Activated CD8-positive, alpha-beta memory T cell treated with anti-CD3 and anti-CD28 coated beads for 36 hours (primary cell): ENCODE data around the gene LRRC8E. TPM values are rescaled to one million over a fixed set of nuclear protein-coding genes. Genes with fewer than 3 reads are reported as not detected.

Source experiments
- CTCF ChIA-PET: fragments of 350-600 bp; sonication (Branson Sonifier 250); formaldehyde crosslinking; loops from one replicate; lab custom pipeline; 2021; ENCODE audit warnings: antibody characterized with exemption; lab: Charles Lee
- POLR2A ChIA-PET: fragments of 350-600 bp; sonication (Branson Sonifier 250); formaldehyde crosslinking; loops from one replicate; lab custom pipeline; 2021; ENCODE audit warnings: antibody characterized with exemption; lab: Charles Lee
- total RNA-seq, 2 experiments: library from RNA; stranded (reverse); gene quantifications; one replicate each; pipeline ENCODE4 v1.2.3, GENCODE V29; 2021

LRRC8E gene
- total RNA-seq, 2 experiments from 2014 or later = not detected

- ChIA-PET POLR2A (no interaction called here), CTCF (interaction anchor here (1.0 kb wide), 1 partner anchor 11 kb away, joined by 3 read pairs; no protein-coding TSS in a partner anchor)
These were observed 24.2 kb upstream of the LRRC8E start for GRCh38 chr19:7863971-7864689.

GRCh38 chr19:7864690-7865074, 23.6 kb upstream of the LRRC8E start:
- ChIA-PET CTCF (interaction anchor here (1.0 kb wide), 1 partner anchor 11 kb away, joined by 3 read pairs; no protein-coding TSS in a partner anchor), POLR2A (no interaction called here)

GRCh38 chr19:7865262-7865911, 22.9 kb upstream of the LRRC8E start:
- CTCF ChIA-PET = no interaction called here
- POLR2A ChIA-PET = no interaction called here

- ChIA-PET CTCF (no interaction called here), POLR2A (no interaction called here)
These were observed 21.8 kb upstream of the LRRC8E start for GRCh38 chr19:7866399-7867091.

GRCh38 chr19:7867092-7867844, 21.0 kb upstream of the LRRC8E start:
- ChIA-PET CTCF (no interaction called here), POLR2A (no interaction called here)

GRCh38 chr19:7868326-7868670, 20.0 kb upstream of the LRRC8E start:
- ChIA-PET POLR2A (interaction anchor here (0.6 to 1.5 kb wide), 3 partner anchors 46 to 89 kb away, joined by 4 to 6 read pairs (median 5); partner anchors contain the start of genes TGFBR3L and TIMM44), CTCF (interaction anchor here (0.9 to 2.2 kb wide), 5 partner anchors 11 to 76 kb away, joined by 3 to 16 read pairs (median 11); partner anchors contain the start of gene MAP2K7)

- ChIA-PET CTCF (interaction anchor here (0.5 to 2.2 kb wide), 18 partner anchors 10 to 263 kb away, joined by 3 to 16 read pairs (median 3); partner anchors contain the start of genes LRRC8E, MAP2K7, TIMM44 and TRAPPC5), POLR2A (interaction anchor here (0.6 to 1.5 kb wide), 5 partner anchors 38 to 90 kb away, joined by 3 to 6 read pairs (median 5); partner anchors contain the start of genes SNAPC2, TGFBR3L and TIMM44)
These were observed 19.4 kb upstream of the LRRC8E start for GRCh38 chr19:7868671-7869452.

- POLR2A ChIA-PET = interaction anchor here (0.9 to 1.5 kb wide), 3 partner anchors 39 to 74 kb away, joined by 3 to 6 read pairs (median 5); partner anchors contain the start of genes SNAPC2 and TIMM44
These were observed 18.8 kb upstream of the LRRC8E start for GRCh38 chr19:7869453-7869909.

GRCh38 chr19:7869910-7870511, 18.3 kb upstream of the LRRC8E start:
- ChIA-PET POLR2A (interaction anchor here (0.9 to 1.5 kb wide), 3 partner anchors 39 to 73 kb away, joined by 3 to 6 read pairs (median 5); partner anchors contain the start of genes SNAPC2 and TIMM44), CTCF (interaction anchor here (0.7 to 2.2 kb wide), 16 partner anchors 9 to 265 kb away, joined by 3 to 16 read pairs (median 4); partner anchors contain the start of genes LRRC8E, MAP2K7 and SNAPC2)

More at GRCh38 chr19:7869453-7869909, 18.8 kb upstream of the LRRC8E start:
- CTCF ChIA-PET = interaction anchor here (0.5 to 2.2 kb wide), 19 partner anchors 9 to 264 kb away, joined by 3 to 16 read pairs (median 3); partner anchors contain the start of genes LRRC8E, MAP2K7, SNAPC2 and TIMM44

GRCh38 chr19:7870571-7871436, 17.5 kb upstream of the LRRC8E start:
- CTCF ChIA-PET = no interaction called here

GRCh38 chr19:7871437-7872305, 16.6 kb upstream of the LRRC8E start:
- ChIA-PET POLR2A (interaction anchor here (0.6 kb wide), 1 partner anchor 55 kb away, joined by 3 read pairs; no protein-coding TSS in a partner anchor), CTCF (no interaction called here)

More at GRCh38 chr19:7870571-7871436, 17.5 kb upstream of the LRRC8E start:
- POLR2A ChIA-PET = interaction anchor here (0.6 kb wide), 1 partner anchor 56 kb away, joined by 3 read pairs; no protein-coding TSS in a partner anchor

- POLR2A ChIA-PET = interaction anchor here (0.6 kb wide), 1 partner anchor 134 kb away, joined by 4 read pairs; no protein-coding TSS in a partner anchor
These were observed 15.8 kb upstream of the LRRC8E start for GRCh38 chr19:7872306-7873204.

GRCh38 chr19:7873304-7874075, 14.8 kb upstream of the LRRC8E start:
- CTCF ChIA-PET = interaction anchor here (0.8 kb wide), 1 partner anchor 15 kb away, joined by 3 read pairs; no protein-coding TSS in a partner anchor
- POLR2A ChIA-PET = no interaction called here

More at GRCh38 chr19:7872306-7873204, 15.8 kb upstream of the LRRC8E start:
- CTCF ChIA-PET = interaction anchor here (0.8 kb wide), 1 partner anchor 14 kb away, joined by 3 read pairs; no protein-coding TSS in a partner anchor
